Central memory CD8-positive, alpha-beta T cell (primary cell): ENCODE results near the gene PDE6C.

Experiments used
- ATAC-seq: fragments of 150-1000 bp; cut with Tn5 transposase; replicated peaks from 2 replicates; pipeline ENCODE4 v1.10.0; 2022; ENCODE audit warnings: mild to moderate bottlenecking, moderate FRiP score, moderate number of reproducible peaks; ENCODE audit not compliant: poor library complexity, severe bottlenecking; ENCODE audit errors: extremely low read depth
- DNase-seq, 2 donors: peaks; one replicate each; pipeline ENCODE4 v3.0.0; 2021; ENCODE audit warnings: low spot score in 2 of 2
- H3K27ac Mint-ChIP-seq: one replicate; pipeline ENCODE4 v1.8.0; 2022; ENCODE audit warnings: low read depth, mild to moderate bottlenecking, moderate library complexity, mixed read lengths
- H3K27me3 Mint-ChIP-seq: one replicate; pipeline ENCODE4 v1.8.0; 2022; ENCODE audit warnings: mixed read lengths
- H3K36me3 Mint-ChIP-seq: one replicate; pipeline ENCODE4 v1.8.0; 2022; ENCODE audit warnings: mild to moderate bottlenecking, moderate library complexity, mixed read lengths; ENCODE audit not compliant: insufficient read depth
- H3K4me1 Mint-ChIP-seq: one replicate; pipeline ENCODE4 v1.8.0; 2022; ENCODE audit warnings: mixed read lengths
- H3K4me3 Mint-ChIP-seq: one replicate; pipeline ENCODE4 v1.8.0; 2022; ENCODE audit warnings: mild to moderate bottlenecking, moderate library complexity, mixed read lengths
- H3K9me3 Mint-ChIP-seq: one replicate; pipeline ENCODE4 v1.8.0; 2022; ENCODE audit warnings: mixed read lengths

Gene PDE6C

DNA sequence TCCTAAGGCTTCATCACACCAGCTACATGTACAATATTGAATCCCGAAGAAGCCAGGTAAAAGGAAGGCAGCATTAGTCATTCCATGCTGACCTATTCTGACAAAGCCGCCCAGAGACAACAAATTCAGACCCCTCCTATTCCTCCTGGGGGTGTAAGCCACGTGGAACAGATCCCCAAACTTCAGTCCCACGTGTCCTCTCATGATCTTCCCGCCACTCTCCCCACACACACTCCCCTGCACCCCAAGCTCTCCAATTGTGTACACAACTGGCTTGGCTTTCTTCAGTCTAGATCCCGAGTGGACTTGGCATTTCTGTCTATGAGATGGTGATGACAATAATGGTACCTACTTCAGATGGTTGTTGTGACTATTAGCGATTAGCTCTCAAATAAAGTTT lies 8.6 kb downstream of the PDE6C start:
- Mint-ChIP-seq H3K27ac (no peak overlapping the region), H3K36me3 (peaks cover 2% of the 10 kb centered on the region)
- no peak for ATAC-seq

DNA sequence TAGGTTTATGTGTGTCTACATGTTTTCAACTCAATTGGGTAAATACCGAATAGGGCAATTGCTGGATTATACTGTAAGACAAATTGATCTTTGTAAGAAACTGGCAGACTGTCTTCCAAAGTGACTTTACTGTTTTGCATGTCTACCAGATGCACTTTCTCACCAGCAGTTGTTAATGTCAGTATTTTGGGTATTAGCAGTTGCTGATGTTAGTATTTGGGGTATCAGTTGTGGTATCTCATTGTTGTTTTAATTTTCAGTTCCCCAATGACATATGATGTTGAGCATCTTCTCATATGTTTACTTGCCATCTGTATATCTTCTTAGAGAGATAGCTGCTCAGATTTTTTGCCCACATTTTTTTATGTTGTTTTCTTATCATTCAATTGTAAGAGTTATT lies 10.6 kb downstream of the PDE6C start:
- Mint-ChIP-seq H3K4me3 (no peak overlapping the region), H3K36me3 (peaks cover 2% of the 10 kb centered on the region), H3K27ac (no peak overlapping the region), H3K27me3 (peaks cover 25% of the 10 kb centered on the region), H3K4me1 (no peaks in the 10 kb centered on the region), H3K9me3 (no peaks in the 10 kb centered on the region)
- ATAC-seq (no peak), DNase-seq (no peak)

More for the DNA sequence above, 8.6 kb downstream of the PDE6C start:
- Mint-ChIP-seq H3K27me3 (peaks cover 25% of the 10 kb centered on the region), H3K4me3 (no peak overlapping the region), H3K4me1 (no peaks in the 10 kb centered on the region), H3K9me3 (no peaks in the 10 kb centered on the region)
- DNase-seq = no peak

GRCh38 chr10:93628858-93629257 lies 16.5 kb downstream of the PDE6C start:
- ATAC-seq (no peak), DNase-seq (no peak)
- peaks cover 52% of the 10 kb centered on the region for H3K27me3 Mint-ChIP-seq
- no peak overlapping the region for H3K4me3 Mint-ChIP-seq
- no peaks in the 10 kb centered on the region for H3K36me3 Mint-ChIP-seq
- H3K27ac Mint-ChIP-seq = no peak overlapping the region
- no peaks in the 10 kb centered on the region for H3K4me1 Mint-ChIP-seq
- no peaks in the 10 kb centered on the region for H3K9me3 Mint-ChIP-seq

- ATAC-seq (no peak), DNase-seq (no peak)
- H3K4me3 Mint-ChIP-seq = no peak overlapping the region
- H3K4me1 Mint-ChIP-seq = no peaks in the 10 kb centered on the region
- peaks cover 44% of the 10 kb centered on the region for H3K27me3 Mint-ChIP-seq
- no peaks in the 10 kb centered on the region for H3K36me3 Mint-ChIP-seq
- no peaks in the 10 kb centered on the region for H3K9me3 Mint-ChIP-seq
- no peak overlapping the region for H3K27ac Mint-ChIP-seq
Measured at GRCh38 chr10:93629647-93630305, 17.4 kb downstream of the PDE6C start.

DNA sequence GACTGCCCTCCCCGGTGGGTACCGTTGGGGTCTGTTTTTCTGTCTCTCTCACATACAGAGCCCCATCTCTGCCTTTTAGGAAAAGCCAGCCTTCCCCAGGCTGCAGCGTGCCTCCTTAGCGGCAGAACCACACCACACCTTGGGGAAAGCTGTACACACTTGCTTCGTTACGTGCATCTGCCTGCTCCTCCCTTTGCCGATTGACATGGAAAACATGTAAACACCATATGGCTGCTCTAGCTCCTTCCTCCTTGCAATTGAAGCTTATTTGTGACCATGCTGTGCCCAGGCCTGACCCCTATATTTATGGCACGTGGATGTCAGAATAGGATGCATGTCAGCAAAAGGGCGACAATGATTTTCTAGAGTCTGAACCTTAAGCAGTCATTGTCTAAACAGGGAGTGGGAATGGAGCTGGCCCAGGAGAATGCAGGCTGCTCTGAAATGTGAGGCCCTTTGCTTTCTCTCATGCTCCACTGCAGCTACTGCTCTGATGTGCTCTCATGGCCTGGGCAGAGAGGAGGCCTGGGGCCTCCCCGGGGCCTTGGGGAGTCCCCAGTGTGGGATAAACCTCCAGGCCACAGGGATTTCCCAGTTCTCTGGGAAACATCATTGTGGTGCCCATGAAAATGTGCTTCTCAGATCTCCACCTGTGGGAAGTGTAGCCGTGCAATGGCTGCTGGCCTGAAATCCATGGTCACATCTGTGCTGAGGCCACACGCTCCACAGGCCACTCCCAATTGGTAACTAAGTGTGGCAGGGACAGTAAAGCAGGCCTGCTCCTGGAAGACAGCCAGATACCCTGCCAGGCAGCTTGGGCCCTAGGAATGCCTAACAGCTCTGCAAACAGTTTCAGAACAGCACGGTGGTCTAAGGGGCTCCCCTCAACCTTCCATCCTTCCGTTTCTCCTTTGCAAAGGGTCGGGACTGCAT lies 18.6 kb downstream of the PDE6C start:
- ATAC-seq (no peak), DNase-seq (no peak)
- Mint-ChIP-seq H3K36me3 (no peaks in the 10 kb centered on the region), H3K9me3 (no peaks in the 10 kb centered on the region), H3K4me1 (no peaks in the 10 kb centered on the region), H3K4me3 (no peak overlapping the region), H3K27me3 (peaks cover 37% of the 10 kb centered on the region), H3K27ac (no peak overlapping the region)

DNA sequence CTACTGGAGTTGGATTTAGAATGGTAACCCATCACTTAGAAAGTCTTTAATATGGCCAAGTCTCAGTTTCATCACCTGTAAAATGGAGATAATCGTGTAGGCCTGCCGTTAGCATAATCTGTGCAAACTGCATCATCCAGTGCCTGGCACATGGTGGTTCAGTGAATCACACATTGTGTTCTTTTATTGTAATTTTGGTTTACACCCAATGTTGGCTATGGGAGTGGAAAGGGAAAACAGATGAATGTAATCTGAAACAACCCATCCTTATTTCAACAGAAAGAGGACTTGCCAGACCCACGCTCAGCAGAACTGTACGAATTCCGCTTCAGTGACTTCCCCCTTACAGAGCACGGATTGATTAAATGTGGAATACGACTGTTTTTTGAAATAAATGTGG lies 27.5 kb downstream of the PDE6C start:
- Mint-ChIP-seq H3K4me3 (no peak overlapping the region), H3K4me1 (no peaks in the 10 kb centered on the region), H3K27me3 (peaks cover 41% of the 10 kb centered on the region), H3K27ac (no peak overlapping the region), H3K36me3 (no peaks in the 10 kb centered on the region), H3K9me3 (no peaks in the 10 kb centered on the region)
- no peak for DNase-seq
- ATAC-seq = no peak

GRCh38 chr10:93652857-93653256 lies 40.5 kb downstream of the PDE6C start:
- Mint-ChIP-seq H3K4me3 (no peak overlapping the region), H3K36me3 (no peaks in the 10 kb centered on the region), H3K27ac (no peak overlapping the region), H3K27me3 (peaks cover under 1% of the 10 kb centered on the region), H3K9me3 (no peaks in the 10 kb centered on the region), H3K4me1 (no peaks in the 10 kb centered on the region)
- ATAC-seq = no peak
- DNase-seq = no peak

DNA sequence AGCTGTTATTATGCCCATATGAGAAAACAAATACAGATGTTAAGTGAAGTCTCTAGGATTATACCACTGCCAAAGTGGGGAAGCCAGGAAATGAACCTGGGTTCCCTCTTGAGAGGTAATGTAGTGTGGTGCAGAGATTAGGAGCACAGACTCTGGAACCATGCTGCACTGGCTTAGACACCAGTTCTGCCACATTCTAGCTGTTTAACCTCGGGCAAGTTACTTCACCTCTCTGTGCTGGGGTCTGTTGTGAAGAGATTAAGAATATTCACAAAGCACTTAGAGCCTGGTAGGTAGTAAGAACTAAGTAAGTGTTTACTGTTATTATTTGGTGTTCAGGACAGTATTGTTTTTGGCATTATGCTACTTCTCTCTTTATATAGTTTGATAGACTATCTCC lies 41.9 kb downstream of the PDE6C start:
- no peaks in the 10 kb centered on the region for H3K27me3 Mint-ChIP-seq
- DNase-seq (no peak), ATAC-seq (no peak)
- no peaks in the 10 kb centered on the region for H3K9me3 Mint-ChIP-seq
- H3K36me3 Mint-ChIP-seq = no peaks in the 10 kb centered on the region
- H3K27ac Mint-ChIP-seq = no peak overlapping the region
- H3K4me1 Mint-ChIP-seq = no peaks in the 10 kb centered on the region
- no peak overlapping the region for H3K4me3 Mint-ChIP-seq

- no peak overlapping the region for H3K27ac Mint-ChIP-seq
- H3K27me3 Mint-ChIP-seq = no peaks in the 10 kb centered on the region
- no peaks in the 10 kb centered on the region for H3K4me1 Mint-ChIP-seq
- no peak for DNase-seq
- peaks cover 4% of the 10 kb centered on the region for H3K36me3 Mint-ChIP-seq
- no peaks in the 10 kb centered on the region for H3K9me3 Mint-ChIP-seq
- no peak for ATAC-seq
- no peak overlapping the region for H3K4me3 Mint-ChIP-seq
Measured at GRCh38 chr10:93656155-93656554, 43.8 kb downstream of the PDE6C start.

- no peaks in the 10 kb centered on the region for H3K4me1 Mint-ChIP-seq
- H3K27me3 Mint-ChIP-seq = no peaks in the 10 kb centered on the region
- DNase-seq = no peak
- H3K4me3 Mint-ChIP-seq = no peak overlapping the region
- no peak for ATAC-seq
- no peaks in the 10 kb centered on the region for H3K9me3 Mint-ChIP-seq
- H3K36me3 Mint-ChIP-seq = peaks cover 4% of the 10 kb centered on the region
- no peak overlapping the region for H3K27ac Mint-ChIP-seq
Measured at GRCh38 chr10:93657757-93658156, 45.4 kb downstream of the PDE6C start.

DNA sequence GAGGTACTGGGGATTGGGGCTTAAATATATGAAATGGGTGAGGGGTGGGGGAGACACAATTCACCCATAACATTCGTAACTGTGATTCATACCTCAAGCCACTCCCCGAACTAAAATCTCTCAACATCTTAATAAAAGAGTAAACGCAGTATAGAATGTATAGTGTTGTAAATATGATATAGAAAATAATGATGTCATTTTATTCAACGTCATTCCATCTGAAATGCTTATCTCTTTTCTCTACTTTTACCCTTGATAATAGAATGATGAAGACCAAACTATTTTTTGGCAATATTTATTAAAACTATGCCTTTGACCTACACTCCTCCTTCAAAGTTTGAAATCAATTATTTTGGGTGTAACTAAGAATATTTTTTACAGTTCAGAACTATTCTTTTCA lies 53.7 kb downstream of the PDE6C start:
- Mint-ChIP-seq H3K27me3 (no peaks in the 10 kb centered on the region), H3K9me3 (no peaks in the 10 kb centered on the region), H3K4me1 (no peaks in the 10 kb centered on the region), H3K4me3 (no peak overlapping the region), H3K36me3 (peaks cover 14% of the 10 kb centered on the region), H3K27ac (no peak overlapping the region)
- ATAC-seq (no peak), DNase-seq (no peak)

- peaks cover 14% of the 10 kb centered on the region for H3K36me3 Mint-ChIP-seq
- ATAC-seq = no peak
- H3K27me3 Mint-ChIP-seq = no peaks in the 10 kb centered on the region
- DNase-seq = no peak
- no peaks in the 10 kb centered on the region for H3K9me3 Mint-ChIP-seq
- no peak overlapping the region for H3K27ac Mint-ChIP-seq
- H3K4me1 Mint-ChIP-seq = peaks cover 4% of the 10 kb centered on the region
- H3K4me3 Mint-ChIP-seq = no peak overlapping the region
Measured at GRCh38 chr10:93667795-93668194, 55.5 kb downstream of the PDE6C start.

GRCh38 chr10:93670372-93670771 lies 58.0 kb downstream of the PDE6C start:
- Mint-ChIP-seq H3K9me3 (no peaks in the 10 kb centered on the region), H3K27me3 (no peaks in the 10 kb centered on the region), H3K27ac (no peak overlapping the region), H3K4me1 (peaks cover 5% of the 10 kb centered on the region), H3K36me3 (peaks cover 26% of the 10 kb centered on the region), H3K4me3 (no peak overlapping the region)
- ATAC-seq (no peak), DNase-seq (no peak)
